ENCODE data around the gene KLKB1. TPM values are rescaled to one million over a fixed set of nuclear protein-coding genes. Genes with fewer than 3 reads are reported as not detected.

The KLKB1 gene
- total and polyA plus RNA-seq, 2 donors (not counting 3 experiments of a cell fraction or from before 2014, with no cell fraction given): not detected

DNA sequence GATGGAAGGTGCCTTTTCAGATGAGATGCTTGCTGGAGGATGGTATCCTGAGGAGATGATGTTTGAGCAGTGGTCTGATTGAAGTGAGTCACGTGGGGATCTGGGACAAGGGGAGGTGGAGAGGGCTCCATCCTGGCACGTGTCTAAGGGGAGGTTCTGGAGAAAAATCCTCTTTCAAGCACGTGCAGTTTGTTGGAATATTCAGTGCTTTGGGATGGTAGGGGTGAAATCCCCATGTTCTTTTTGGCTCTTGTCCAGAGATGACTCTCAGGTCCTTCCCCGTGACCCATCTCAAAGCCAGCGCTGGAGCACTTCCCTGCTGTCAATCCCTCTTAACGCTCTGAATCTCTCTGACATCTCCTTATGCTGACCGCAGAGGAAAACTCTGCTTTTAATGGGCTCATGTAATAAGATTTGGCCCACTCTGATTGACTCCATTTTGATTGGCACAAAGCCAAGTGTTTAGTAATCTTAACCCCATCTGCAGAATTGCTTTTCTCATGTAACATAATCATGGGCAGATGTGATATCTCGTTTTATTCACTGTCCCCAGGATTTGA is 10.8 kb upstream of the KLKB1 start:
- no peak overlapping the region for H3K9ac ChIP-seq (replicated peaks; ENCODE audit: extremely low read depth, insufficient read depth, low read length)
- DNase-seq (ENCODE audit: low read depth, low spot score) (no peak), FAIRE-seq (no peak)
- H3K27me3 ChIP-seq (ENCODE audit: control insufficient read depth in 2 of 2, insufficient read depth in 2 of 2, low read length in 2 of 2): no peaks in the 10 kb centered on the region
- H3K4me3 ChIP-seq (replicated peaks in 1 of 3; ENCODE audit: insufficient read depth in 1 of 3, low read depth in 1 of 3, low read length in 3 of 3): no peak overlapping the region
- H4K20me1 ChIP-seq (replicated peaks; ENCODE audit: control insufficient read depth, extremely low read depth, insufficient read depth, low read length): no peaks in the 10 kb centered on the region
- intact Hi-C loops (cut with micrococcal nuclease): no loop called here
- H3K27ac ChIP-seq (ENCODE audit: insufficient read depth, low read depth, low read length): no peak overlapping the region
- H3K9me1 ChIP-seq (replicated peaks; ENCODE audit: control insufficient read depth, extremely low read depth, insufficient read depth, low read length): no peaks in the 10 kb centered on the region
- H3K79me2 ChIP-seq (ENCODE audit: control insufficient read depth, insufficient read depth, low read length): no peaks in the 10 kb centered on the region
- H3K9me3 ChIP-seq (replicated peaks; ENCODE audit: control insufficient read depth, insufficient read depth, low read length): no peaks in the 10 kb centered on the region
- POLR2A ChIA-PET: no interaction called here
- dilution Hi-C loops (cut with MboI; ENCODE audit: extremely low pct_ligation_motif_present, low sequenced_read_pairs): no loop called here
- H3K4me2 ChIP-seq (ENCODE audit: insufficient read depth, low read length): no peak overlapping the region
- no peaks in the 10 kb centered on the region for H3K36me3 ChIP-seq (ENCODE audit: control insufficient read depth in 2 of 2, extremely low read depth in 1 of 2, insufficient read depth in 2 of 2, low read length in 2 of 2)
- H2AFZ ChIP-seq (ENCODE audit: low read depth, low read length): no peak overlapping the region
- CTCF ChIA-PET: no interaction called here
- TF ChIP-seq POLR2AphosphoS5 (IDR thresholded peaks at IDR 0.05; ENCODE audit: insufficient read depth, low read depth, low read length) (no peak), MYC (IDR thresholded peaks at IDR 0.05; ENCODE audit: low read depth, low read length) (no peak), EZH2 (IDR thresholded peaks at IDR 0.05; ENCODE audit: borderline replicate concordance, low read depth, low read length, severe bottlenecking) (no peak), POLR2A (IDR thresholded peaks at IDR 0.05; ENCODE audit: low read depth, low read length) (no peak), GATA2 (IDR thresholded peaks at IDR 0.05; ENCODE audit: insufficient read depth, insufficient read length, low read depth, low read length) (no peak), JUN (IDR thresholded peaks at IDR 0.05; ENCODE audit: borderline replicate concordance, insufficient read depth, insufficient read length, low read depth) (no peak), FOS (IDR thresholded peaks at IDR 0.05; ENCODE audit: borderline replicate concordance, insufficient read depth, low read length) (no peak)
- TF ChIP-seq, protein P1, sequence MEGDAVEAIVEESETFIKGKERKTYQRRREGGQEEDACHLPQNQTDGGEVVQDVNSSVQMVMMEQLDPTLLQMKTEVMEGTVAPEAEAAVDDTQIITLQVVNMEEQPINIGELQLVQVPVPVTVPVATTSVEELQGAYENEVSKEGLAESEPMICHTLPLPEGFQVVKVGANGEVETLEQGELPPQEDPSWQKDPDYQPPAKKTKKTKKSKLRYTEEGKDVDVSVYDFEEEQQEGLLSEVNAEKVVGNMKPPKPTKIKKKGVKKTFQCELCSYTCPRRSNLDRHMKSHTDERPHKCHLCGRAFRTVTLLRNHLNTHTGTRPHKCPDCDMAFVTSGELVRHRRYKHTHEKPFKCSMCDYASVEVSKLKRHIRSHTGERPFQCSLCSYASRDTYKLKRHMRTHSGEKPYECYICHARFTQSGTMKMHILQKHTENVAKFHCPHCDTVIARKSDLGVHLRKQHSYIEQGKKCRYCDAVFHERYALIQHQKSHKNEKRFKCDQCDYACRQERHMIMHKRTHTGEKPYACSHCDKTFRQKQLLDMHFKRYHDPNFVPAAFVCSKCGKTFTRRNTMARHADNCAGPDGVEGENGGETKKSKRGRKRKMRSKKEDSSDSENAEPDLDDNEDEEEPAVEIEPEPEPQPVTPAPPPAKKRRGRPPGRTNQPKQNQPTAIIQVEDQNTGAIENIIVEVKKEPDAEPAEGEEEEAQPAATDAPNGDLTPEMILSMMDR (IDR thresholded peaks at IDR 0.05; ENCODE audit: extremely low read depth in 1 of 2, insufficient read depth in 1 of 2, low read depth in 1 of 2, low read length in 2 of 2): no peak
- TF ChIP-seq, protein P2, sequence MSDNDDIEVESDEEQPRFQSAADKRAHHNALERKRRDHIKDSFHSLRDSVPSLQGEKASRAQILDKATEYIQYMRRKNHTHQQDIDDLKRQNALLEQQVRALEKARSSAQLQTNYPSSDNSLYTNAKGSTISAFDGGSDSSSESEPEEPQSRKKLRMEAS (IDR thresholded peaks at IDR 0.05; ENCODE audit: insufficient read depth, insufficient read length): no peak
- BruUV-seq (replicated peaks): no TSS peak
- H3K4me1 ChIP-seq (ENCODE audit: control insufficient read depth, extremely low read depth, insufficient read depth, low read length): no peaks in the 10 kb centered on the region

Measured in endothelial cell of umbilical vein (primary cell).